Thoracic aorta (tissue), 2 donors: Measurements from ENCODE around the gene EEF1AKMT3. TPM values are rescaled to one million over a fixed set of nuclear protein-coding genes. Genes with fewer than 3 reads are reported as not detected.

ENCODE experiments used
- ATAC-seq: fragments of 150-250 bp; one replicate; pipeline ENCODE4 v1.8.0; 2017; ENCODE audit warnings: low read depth; ENCODE audit not compliant: insufficient number of reproducible peaks, low FRiP score
- DNase-seq: peaks from one replicate; pipeline ENCODE4 v3.0.0-alpha.2; 2020; ENCODE audit warnings: low spot score
- H3K27ac ChIP-seq, 2 donors: fragments of 200-600 bp; sonication (generic); 1 replicate in 1 of 2; 2 replicates in 1 of 2; pipeline ENCODE4 v1.5.1; 2016; ENCODE audit warnings: mild to moderate bottlenecking in 2 of 2, moderate library complexity in 2 of 2
- H3K27me3 ChIP-seq: fragments of 200-600 bp; sonication (generic); replicated peaks from 2 replicates; pipeline ENCODE4 v1.6.0; 2016; ENCODE audit warnings: mild to moderate bottlenecking; ENCODE audit not compliant: insufficient read depth
- H3K36me3 ChIP-seq: fragments of 200-600 bp; sonication (generic); one replicate; pipeline ENCODE4 v1.5.1; 2016
- H3K4me1 ChIP-seq, 2 donors: fragments of 200-600 bp; sonication (generic); 1 replicate in 1 of 2; 2 replicates in 1 of 2; pipeline versions ENCODE4 v1.5.1 to v1.6.0; 2016; ENCODE audit warnings: low read depth in 2 of 2, mild to moderate bottlenecking in 1 of 2; ENCODE audit not compliant: control insufficient read depth in 1 of 2
- H3K4me3 ChIP-seq: fragments of 200-600 bp; sonication (generic); 2 replicates; pipeline ENCODE4 v1.5.1; 2016; ENCODE audit warnings: mild to moderate bottlenecking
- H3K9me3 ChIP-seq: fragments of 200-600 bp; sonication (generic); 2 replicates; pipeline ENCODE4 v1.5.1; 2016
- CTCF ChIP-seq: fragments of 200-600 bp; sonication (generic); IDR thresholded peaks from one replicate; pipeline ENCODE4 v1.5.1; 2019; ENCODE audit warnings: antibody characterized with exemption
- total RNA-seq, 2 donors: library from RNA; depleted of rRNA; stranded (reverse); fragments of >200 nt; gene quantifications; one replicate each; pipeline versions ENCODE4 v1.1.0 to v1.2.3, GENCODE V29; 2016

The EEF1AKMT3 gene
- total RNA-seq, 2 donors from 2014 or later, result 7.0 to 9.7 TPM

GRCh38 chr12:57727758-57728395 is 44.5 kb upstream of the EEF1AKMT3 start:
- ATAC-seq (no peak), DNase-seq (no peak)
- H3K27me3 ChIP-seq, result no peaks in the 10 kb centered on the region

GRCh38 chr12:57729321-57729844 is 43.0 kb upstream of the EEF1AKMT3 start:
- peaks cover 0 to 19% of the 10 kb centered on the region in 2 donors for H3K4me1 ChIP-seq
- DNase-seq (no peak), ATAC-seq (no peak)
- TF ChIP-seq CTCF, result no peak
- no peaks in the 10 kb centered on the region for H3K36me3 ChIP-seq
- H3K27me3 ChIP-seq, result no peaks in the 10 kb centered on the region
- H3K27ac ChIP-seq, result no peak overlapping the region
- no peak overlapping the region for H3K4me3 ChIP-seq
- no peaks in the 10 kb centered on the region for H3K9me3 ChIP-seq

More at GRCh38 chr12:57727758-57728395, 44.5 kb upstream of the EEF1AKMT3 start:
- TF ChIP-seq CTCF, result no peak
- no peaks in the 10 kb centered on the region for H3K36me3 ChIP-seq
- H3K4me3 ChIP-seq, result no peak overlapping the region
- peaks cover 0 to 19% of the 10 kb centered on the region in 2 donors for H3K4me1 ChIP-seq
- no peak overlapping the region for H3K27ac ChIP-seq
- no peaks in the 10 kb centered on the region for H3K9me3 ChIP-seq

- ATAC-seq, result no peak
- no peak for DNase-seq
Observed at GRCh38 chr12:57730336-57731067, 41.9 kb upstream of the EEF1AKMT3 start.

GRCh38 chr12:57731411-57732080 is 40.9 kb upstream of the EEF1AKMT3 start:
- H3K4me1 ChIP-seq, result peaks cover 7 to 23% of the 10 kb centered on the region in 2 donors
- ATAC-seq (no peak), DNase-seq (no peak)
- H3K4me3 ChIP-seq, result no peak overlapping the region
- H3K27me3 ChIP-seq, result peaks cover 8% of the 10 kb centered on the region
- no peak overlapping the region for H3K27ac ChIP-seq
- H3K36me3 ChIP-seq, result no peaks in the 10 kb centered on the region
- TF ChIP-seq CTCF, result no peak
- H3K9me3 ChIP-seq, result no peaks in the 10 kb centered on the region

More at GRCh38 chr12:57730336-57731067, 41.9 kb upstream of the EEF1AKMT3 start:
- Histone ChIP-seq H3K27me3 (no peaks in the 10 kb centered on the region), H3K36me3 (no peaks in the 10 kb centered on the region), H3K27ac (no peak overlapping the region), H3K9me3 (no peaks in the 10 kb centered on the region), H3K4me3 (no peak overlapping the region), H3K4me1 (peaks cover 0 to 21% of the 10 kb centered on the region in 2 donors)
- no peak for TF ChIP-seq CTCF

GRCh38 chr12:57732270-57732669 is 40.1 kb upstream of the EEF1AKMT3 start:
- Histone ChIP-seq H3K27me3 (peaks cover 15% of the 10 kb centered on the region), H3K4me3 (no peak overlapping the region), H3K9me3 (no peaks in the 10 kb centered on the region), H3K27ac (no peak overlapping the region), H3K36me3 (no peaks in the 10 kb centered on the region), H3K4me1 (peaks cover 12 to 23% of the 10 kb centered on the region in 2 donors)
- TF ChIP-seq CTCF, result no peak
- DNase-seq (no peak), ATAC-seq (no peak)
